ENCODE results near the gene LTK.

LTK gene

GRCh38 chr15:41494190-41494921 lies 19.3 kb downstream of the LTK start:
- H3K27ac ChIP-seq (ENCODE audit: low read depth, low read length, poor library complexity, severe bottlenecking): no peak overlapping the region
- H3K4me3 ChIP-seq (ENCODE audit: low read depth, low read length, poor library complexity, severe bottlenecking): peak overlapping the region; percentile 80
- H3K9me2 ChIP-seq (ENCODE audit: low read depth, low read length): no peaks in the 10 kb centered on the region
- TF ChIP-seq CTCF (IDR thresholded peaks at IDR 0.05; ENCODE audit: low read length): no peak
- no peak for TF ChIP-seq EZH2 (IDR thresholded peaks at IDR 0.05; ENCODE audit: borderline replicate concordance, low read length)
- no peaks in the 10 kb centered on the region for H3K36me3 ChIP-seq (ENCODE audit: insufficient read depth, low read length)
- no peak overlapping the region; the same call in 1 of the 2 replicates for H3K9ac ChIP-seq (ENCODE audit: low read length)
- no peaks in the 10 kb centered on the region for H4K20me1 ChIP-seq (ENCODE audit: insufficient read depth, low read length)
- H3K9me3 ChIP-seq (ENCODE audit: low read length): no peaks in the 10 kb centered on the region
- H3K27me3 ChIP-seq (ENCODE audit: insufficient read depth, low read length): peaks cover 11% of the 10 kb centered on the region
- H3K79me2 ChIP-seq (ENCODE audit: insufficient read depth, low read length): no peaks in the 10 kb centered on the region
- H2AFZ ChIP-seq (ENCODE audit: low read length): no peak overlapping the region
- no peaks in the 10 kb centered on the region for H3F3A ChIP-seq (ENCODE audit: insufficient read depth, low read length)
- peaks cover 29% of the 10 kb centered on the region for H3K4me1 ChIP-seq (ENCODE audit: insufficient read depth, low read length, severe bottlenecking)
- peak overlapping the region; percentile 100 for H3K4me2 ChIP-seq (ENCODE audit: low read length)

- Histone ChIP-seq H3K36me3 (ENCODE audit: insufficient read depth, low read length) (no peaks in the 10 kb centered on the region), H3K9me3 (ENCODE audit: low read length) (no peaks in the 10 kb centered on the region), H4K20me1 (ENCODE audit: insufficient read depth, low read length) (no peaks in the 10 kb centered on the region), H3F3A (ENCODE audit: insufficient read depth, low read length) (no peaks in the 10 kb centered on the region), H3K27ac (ENCODE audit: low read depth, low read length, poor library complexity, severe bottlenecking) (no peak overlapping the region), H3K4me3 (ENCODE audit: low read depth, low read length, poor library complexity, severe bottlenecking) (peak overlapping the region; percentile 80), H3K9me2 (ENCODE audit: low read depth, low read length) (no peaks in the 10 kb centered on the region), H3K27me3 (ENCODE audit: insufficient read depth, low read length) (peaks cover 11% of the 10 kb centered on the region), H3K79me2 (ENCODE audit: insufficient read depth, low read length) (no peaks in the 10 kb centered on the region), H3K9ac (ENCODE audit: low read length) (no peak overlapping the region; the same call in 1 of the 2 replicates), H3K4me2 (ENCODE audit: low read length) (peak overlapping the region; percentile 100), H2AFZ (ENCODE audit: low read length) (no peak overlapping the region), H3K4me1 (ENCODE audit: insufficient read depth, low read length, severe bottlenecking) (peaks cover 29% of the 10 kb centered on the region)
- TF ChIP-seq CTCF (IDR thresholded peaks at IDR 0.05; ENCODE audit: low read length): no peak
- TF ChIP-seq EZH2 (IDR thresholded peaks at IDR 0.05; ENCODE audit: borderline replicate concordance, low read length): no peak
Observed at GRCh38 chr15:41493902-41494189, 19.8 kb downstream of the LTK start.

GRCh38 chr15:41493205-41493901 lies 20.3 kb downstream of the LTK start, which contains the start of gene ITPKA:
Gene ITPKA, plus strand, starts transcription at chr15:41493874. Its CDS starts 54 bp downstream, at chr15:41493928.
- Histone ChIP-seq H3K79me2 (ENCODE audit: insufficient read depth, low read length) (no peaks in the 10 kb centered on the region), H3K27ac (ENCODE audit: low read depth, low read length, poor library complexity, severe bottlenecking) (no peak within 1 kb of the TSS), H2AFZ (ENCODE audit: low read length) (peak within 1 kb of the TSS; percentile 94; the same call in 1 of the 2 replicates), H3K36me3 (ENCODE audit: insufficient read depth, low read length) (no peaks in the 10 kb centered on the region), H3K27me3 (ENCODE audit: insufficient read depth, low read length) (peaks cover 11% of the 10 kb centered on the region), H4K20me1 (ENCODE audit: insufficient read depth, low read length) (no peaks in the 10 kb centered on the region), H3K4me3 (ENCODE audit: low read depth, low read length, poor library complexity, severe bottlenecking) (peak within 1 kb of the TSS; percentile 80), H3F3A (ENCODE audit: insufficient read depth, low read length) (no peaks in the 10 kb centered on the region), H3K4me2 (ENCODE audit: low read length) (peak within 1 kb of the TSS; percentile 100), H3K4me1 (ENCODE audit: insufficient read depth, low read length, severe bottlenecking) (peaks cover 29% of the 10 kb centered on the region), H3K9me3 (ENCODE audit: low read length) (no peaks in the 10 kb centered on the region), H3K9ac (ENCODE audit: low read length) (peak within 1 kb of the TSS; percentile 66), H3K9me2 (ENCODE audit: low read depth, low read length) (no peaks in the 10 kb centered on the region)
- TF ChIP-seq EZH2 (IDR thresholded peaks at IDR 0.05; ENCODE audit: borderline replicate concordance, low read length): no peak
- TF ChIP-seq CTCF (IDR thresholded peaks at IDR 0.05; ENCODE audit: low read length): no peak
